Lung (tissue), 12 donors: ENCODE measurements around the gene PHF8. TPM values are rescaled to one million over a fixed set of nuclear protein-coding genes. Genes with fewer than 3 reads are reported as not detected.

ENCODE experiments used
- ATAC-seq: fragments of 200-7000 bp; cut with Tn5 transposase; one replicate; pipeline ENCODE4 v1.9.1; 2020; ENCODE audit warnings: moderate number of reproducible peaks; ENCODE audit not compliant: insufficient read depth, low FRiP score
- DNase-seq, 3 donors: peaks; one replicate each; pipeline ENCODE4 v3.0.0-alpha.2; 2013 to 2017
- H3K27ac ChIP-seq, 2 donors: one replicate each; pipeline ENCODE4 v1.5.1; 2013; ENCODE audit warnings: mild to moderate bottlenecking in 2 of 2, moderate library complexity in 2 of 2, control low read depth in 1 of 2, inconsistent platforms in 1 of 2, low read depth in 1 of 2, low read length in 1 of 2
- H3K27me3 ChIP-seq, 3 donors: one replicate each; pipeline ENCODE4 v1.5.1; 2013; ENCODE audit warnings: low read length in 2 of 3; ENCODE audit not compliant: control insufficient read depth in 3 of 3, insufficient read depth in 3 of 3
- H3K36me3 ChIP-seq, 4 donors: one replicate each; pipeline ENCODE4 v1.5.1; 2013; ENCODE audit warnings: low read length in 4 of 4, mild to moderate bottlenecking in 1 of 4, moderate library complexity in 1 of 4; ENCODE audit not compliant: control insufficient read depth in 4 of 4, insufficient read depth in 4 of 4
- H3K4me1 ChIP-seq, 5 donors: one replicate each; pipeline ENCODE4 v1.5.1; 2013; ENCODE audit warnings: low read length in 5 of 5, mild to moderate bottlenecking in 2 of 5, moderate library complexity in 1 of 5; ENCODE audit not compliant: control insufficient read depth in 5 of 5, insufficient read depth in 5 of 5
- H3K4me3 ChIP-seq: one replicate; pipeline ENCODE4 v1.5.1; 2013; ENCODE audit warnings: mild to moderate bottlenecking, control low read depth, moderate library complexity
- H3K9ac ChIP-seq, 2 donors: one replicate each; pipeline ENCODE4 v1.5.1; 2013; ENCODE audit warnings: low read length in 2 of 2, control low read depth in 1 of 2; ENCODE audit not compliant: insufficient read depth in 1 of 2
- H3K9me3 ChIP-seq, 4 donors: one replicate each; pipeline ENCODE4 v1.5.1; 2013; ENCODE audit warnings: low read length in 3 of 4, mild to moderate bottlenecking in 1 of 4, moderate library complexity in 1 of 4; ENCODE audit not compliant: control insufficient read depth in 4 of 4, insufficient read depth in 3 of 4
- WGBS, 2 donors: extraction: QIAGEN DNeasy Blood & Tissue Kit; methylation state at CpG; one replicate each; pipeline ENCODE4 v1.1.7; 2013; 5-methylcytosine and 5-hydroxymethylcytosine counted together
- polyA plus RNA-seq, 2 donors: library from polyadenylated mRNA; stranded (reverse); fragments of 200-250 nt; gene quantifications; one replicate each; pipeline ENCODE4 v1.2.1, GENCODE V29; 2013
- total RNA-seq, 2 donors: library from RNA; depleted of rRNA in 1 of 2; stranded (reverse); fragments of >200 nt in 1 of 2; gene quantifications; one replicate each; pipeline ENCODE4 v1.2.1, GENCODE V29; 2014 to 2021
- TF ChIP-seq, protein P1 (sequence below): IDR thresholded peaks from 2 replicates; pipeline ENCODE4 v1.5.1; 2012; ENCODE audit warnings: mild to moderate bottlenecking; ENCODE audit errors: control extremely low read depth, extremely low read depth
- donor health status: control.
- donor health status: control.
- donor health status: Bipolar disorder and iron deficiency.
- donor health status: healthy.
- donor health status: DM: yes; HTN: yes; CAD: no.

Gene PHF8
- total and polyA plus RNA-seq, 4 donors: 7.2 to 37.5 (median 19.5) TPM

DNA sequence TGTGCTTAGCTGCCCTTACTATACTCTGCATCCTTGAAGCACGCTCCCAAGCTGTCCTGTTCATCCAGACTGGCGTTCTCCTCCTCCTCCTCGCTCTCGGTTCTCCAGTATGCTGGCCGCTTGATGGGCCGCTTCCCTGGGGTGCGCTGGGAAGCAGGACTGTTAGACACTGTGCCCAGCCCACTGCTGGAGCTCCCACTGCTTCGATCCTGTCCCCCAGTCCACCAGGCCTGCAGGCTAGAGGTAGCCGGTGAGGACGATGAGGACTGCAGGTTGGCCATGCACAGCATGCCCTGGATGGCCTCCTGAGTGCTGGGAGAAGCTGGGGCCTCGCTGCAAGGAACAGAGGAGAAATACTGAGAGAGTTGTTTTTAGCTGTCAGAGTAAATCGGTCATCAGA is 59.4 kb downstream of the PHF8 start:
- no peak for ATAC-seq
- Histone ChIP-seq H3K4me1 (peaks cover 0 to 3% (median 0%) of the 10 kb centered on the region in 5 donors), H3K36me3 (peaks cover 0 to 11% (median 7%) of the 10 kb centered on the region in 4 donors), H3K27me3 (peaks cover 0 to 3% (median 0%) of the 10 kb centered on the region in 3 donors), H3K27ac (no peak overlapping the region), H3K4me3 (no peak overlapping the region), H3K9ac (no peak overlapping the region), H3K9me3 (no peaks in the 10 kb centered on the region)
- 81 to 98% methylated on average over 11 to 12 of the region's 12 CpGs for WGBS, 2 donors
- TF ChIP-seq, protein P1, sequence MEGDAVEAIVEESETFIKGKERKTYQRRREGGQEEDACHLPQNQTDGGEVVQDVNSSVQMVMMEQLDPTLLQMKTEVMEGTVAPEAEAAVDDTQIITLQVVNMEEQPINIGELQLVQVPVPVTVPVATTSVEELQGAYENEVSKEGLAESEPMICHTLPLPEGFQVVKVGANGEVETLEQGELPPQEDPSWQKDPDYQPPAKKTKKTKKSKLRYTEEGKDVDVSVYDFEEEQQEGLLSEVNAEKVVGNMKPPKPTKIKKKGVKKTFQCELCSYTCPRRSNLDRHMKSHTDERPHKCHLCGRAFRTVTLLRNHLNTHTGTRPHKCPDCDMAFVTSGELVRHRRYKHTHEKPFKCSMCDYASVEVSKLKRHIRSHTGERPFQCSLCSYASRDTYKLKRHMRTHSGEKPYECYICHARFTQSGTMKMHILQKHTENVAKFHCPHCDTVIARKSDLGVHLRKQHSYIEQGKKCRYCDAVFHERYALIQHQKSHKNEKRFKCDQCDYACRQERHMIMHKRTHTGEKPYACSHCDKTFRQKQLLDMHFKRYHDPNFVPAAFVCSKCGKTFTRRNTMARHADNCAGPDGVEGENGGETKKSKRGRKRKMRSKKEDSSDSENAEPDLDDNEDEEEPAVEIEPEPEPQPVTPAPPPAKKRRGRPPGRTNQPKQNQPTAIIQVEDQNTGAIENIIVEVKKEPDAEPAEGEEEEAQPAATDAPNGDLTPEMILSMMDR: no peak
- DNase-seq: no peak

DNA sequence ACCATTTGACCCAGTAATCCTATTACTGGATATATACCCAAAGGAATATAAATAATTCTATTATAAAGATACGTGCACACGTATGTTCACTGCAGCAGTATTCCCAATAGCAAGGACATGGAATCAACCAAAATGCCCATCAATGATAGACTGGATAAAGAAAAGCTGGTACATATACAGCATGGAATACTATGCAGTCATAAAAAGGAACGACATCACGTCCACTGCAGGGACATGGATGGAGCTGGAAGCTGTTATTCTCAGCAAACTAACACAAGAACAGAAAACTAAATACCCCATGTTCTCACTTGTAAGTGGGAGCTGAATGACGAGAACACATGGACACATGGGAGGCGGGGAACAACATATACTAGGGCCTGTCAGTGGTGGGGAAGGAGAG is 69.7 kb downstream of the PHF8 start:
- peaks cover 0 to 10% (median 2%) of the 10 kb centered on the region in 4 donors for H3K36me3 ChIP-seq
- DNase-seq: no peak
- peaks cover 0 to 2% (median 0%) of the 10 kb centered on the region in 4 donors for H3K9me3 ChIP-seq
- WGBS, 2 donors: 95 to 99% methylated on average over 6 of the region's 6 CpGs
- no peak overlapping the region for H3K27ac ChIP-seq
- H3K9ac ChIP-seq: no peak overlapping the region
- no peak for ATAC-seq
- no peaks in the 10 kb centered on the region for H3K4me1 ChIP-seq
- no peak overlapping the region for H3K4me3 ChIP-seq
- no peaks in the 10 kb centered on the region for H3K27me3 ChIP-seq
- TF ChIP-seq, protein P1: no peak

DNA sequence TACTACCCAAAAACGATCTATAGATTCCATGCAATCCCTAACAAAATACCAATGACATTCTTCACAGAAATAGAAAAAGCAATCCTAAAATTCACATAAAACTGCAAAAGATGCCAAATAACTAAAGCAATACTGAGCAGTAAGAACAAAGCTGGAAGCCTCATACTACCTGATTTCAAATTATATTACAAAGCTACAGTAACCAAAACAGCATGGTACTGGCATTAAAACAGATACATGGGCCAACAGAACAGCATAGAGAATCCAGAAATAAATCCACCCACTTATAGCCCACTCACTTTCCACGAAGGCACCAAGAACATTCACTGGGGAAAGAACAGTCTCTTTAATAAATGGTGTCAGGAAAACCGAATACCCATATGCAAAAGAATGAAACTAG is 74.7 kb downstream of the PHF8 start:
- Histone ChIP-seq H3K36me3 (peaks cover 0 to 5% (median 2%) of the 10 kb centered on the region in 4 donors), H3K27ac (no peak overlapping the region), H3K4me3 (no peak overlapping the region), H3K27me3 (no peaks in the 10 kb centered on the region), H3K9ac (no peak overlapping the region), H3K4me1 (no peaks in the 10 kb centered on the region), H3K9me3 (peaks cover 0 to 3% (median under 1%) of the 10 kb centered on the region in 4 donors)
- DNase-seq (no peak), ATAC-seq (no peak)
- TF ChIP-seq, protein P1: no peak
- WGBS, 2 donors: 74 to 98% methylated on average over 3 of the region's 3 CpGs

DNA sequence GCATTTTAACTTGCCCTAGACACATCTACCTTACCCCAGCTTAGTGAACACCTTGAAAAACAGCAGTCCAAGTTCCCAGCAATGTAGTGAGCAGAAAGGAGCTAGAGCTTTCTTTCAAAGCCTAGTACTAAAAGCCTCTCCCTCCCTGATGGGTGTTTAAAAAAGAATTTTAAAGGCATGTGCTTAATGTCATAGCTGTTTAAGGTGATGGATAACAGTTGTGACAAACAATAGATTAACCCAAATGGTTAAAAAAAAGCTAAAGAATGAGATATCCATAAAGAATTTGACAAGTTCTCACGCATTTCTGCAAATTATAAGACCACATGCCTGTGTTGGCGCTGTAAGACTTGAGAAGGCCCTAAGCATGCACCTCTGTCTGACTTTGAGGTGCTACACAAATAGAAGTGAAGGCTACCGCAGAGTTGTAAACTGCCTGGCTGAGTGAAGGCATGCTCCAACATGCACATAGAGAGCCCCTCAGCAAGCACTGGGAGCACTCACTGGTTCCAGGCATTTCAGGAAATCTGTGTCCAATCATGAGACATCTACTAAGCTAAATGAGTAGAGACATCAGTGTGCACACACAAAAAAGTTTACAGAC is 94.0 kb downstream of the PHF8 start:
- DNase-seq (no peak), ATAC-seq (no peak)
- Histone ChIP-seq H3K4me3 (no peak overlapping the region), H3K27ac (no peak overlapping the region), H3K4me1 (no peaks in the 10 kb centered on the region), H3K9ac (no peak overlapping the region), H3K9me3 (no peaks in the 10 kb centered on the region), H3K36me3 (peaks cover 0 to 4% (median 2%) of the 10 kb centered on the region in 4 donors), H3K27me3 (no peaks in the 10 kb centered on the region)
- TF ChIP-seq, protein P1: no peak
- 82 to 93% methylated on average over 3 of the region's 3 CpGs for WGBS, 2 donors
